Neural progenitor cell (in vitro differentiated cells): ENCODE measurements around the gene SNAP29.

ENCODE experiments used
- EZH2 ChIP-seq: fragments of 200-600 bp; sonication (generic); IDR thresholded peaks from 2 replicates; pipeline ENCODE4 v1.6.1; 2017; ENCODE audit warnings: antibody characterized with exemption, mild to moderate bottlenecking, moderate library complexity
- EZH2phosphoT487 ChIP-seq: fragments of 200-600 bp; sonication (generic); IDR thresholded peaks from 2 replicates; pipeline ENCODE4 v1.6.1; 2017; ENCODE audit warnings: antibody characterized with exemption
- TF ChIP-seq, protein P1 (sequence below): fragments of 200-600 bp; sonication (generic); IDR thresholded peaks from 2 replicates; pipeline ENCODE4 v1.5.1; 2017; ENCODE audit warnings: antibody characterized with exemption, mild to moderate bottlenecking

DNA sequence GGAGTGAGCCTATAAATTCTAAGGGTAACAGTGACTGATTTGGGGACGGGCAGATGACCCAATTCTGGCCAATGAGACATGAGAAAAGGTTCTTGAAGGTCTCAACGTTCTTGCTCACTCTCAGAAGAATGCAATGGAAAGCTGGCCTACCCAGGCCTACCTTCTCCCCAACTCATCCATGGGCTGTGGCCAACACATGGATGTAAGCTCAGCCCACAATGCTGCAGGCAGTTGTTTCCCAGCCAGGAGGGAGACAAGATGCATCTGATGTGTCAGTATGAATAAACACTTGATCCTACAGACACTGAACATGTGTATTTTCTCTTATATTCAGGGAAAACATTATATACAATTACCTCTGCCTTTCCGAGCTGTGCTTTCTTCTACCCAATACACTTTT, 24.6 kb upstream of the SNAP29 start:
- TF ChIP-seq, protein P1, sequence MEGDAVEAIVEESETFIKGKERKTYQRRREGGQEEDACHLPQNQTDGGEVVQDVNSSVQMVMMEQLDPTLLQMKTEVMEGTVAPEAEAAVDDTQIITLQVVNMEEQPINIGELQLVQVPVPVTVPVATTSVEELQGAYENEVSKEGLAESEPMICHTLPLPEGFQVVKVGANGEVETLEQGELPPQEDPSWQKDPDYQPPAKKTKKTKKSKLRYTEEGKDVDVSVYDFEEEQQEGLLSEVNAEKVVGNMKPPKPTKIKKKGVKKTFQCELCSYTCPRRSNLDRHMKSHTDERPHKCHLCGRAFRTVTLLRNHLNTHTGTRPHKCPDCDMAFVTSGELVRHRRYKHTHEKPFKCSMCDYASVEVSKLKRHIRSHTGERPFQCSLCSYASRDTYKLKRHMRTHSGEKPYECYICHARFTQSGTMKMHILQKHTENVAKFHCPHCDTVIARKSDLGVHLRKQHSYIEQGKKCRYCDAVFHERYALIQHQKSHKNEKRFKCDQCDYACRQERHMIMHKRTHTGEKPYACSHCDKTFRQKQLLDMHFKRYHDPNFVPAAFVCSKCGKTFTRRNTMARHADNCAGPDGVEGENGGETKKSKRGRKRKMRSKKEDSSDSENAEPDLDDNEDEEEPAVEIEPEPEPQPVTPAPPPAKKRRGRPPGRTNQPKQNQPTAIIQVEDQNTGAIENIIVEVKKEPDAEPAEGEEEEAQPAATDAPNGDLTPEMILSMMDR, result no peak
- no peak for TF ChIP-seq EZH2
- no peak for TF ChIP-seq EZH2phosphoT487
